Epithelial cell of proximal tubule (primary cell): ENCODE measurements around the gene AOPEP. TPM values are rescaled to one million over a fixed set of nuclear protein-coding genes. Genes with fewer than 3 reads are reported as not detected.
A peak's percentile ranks its signal among the peaks of the same experiment; 100 is the strongest.

ENCODE experiments used
- DNase-seq: peaks from one replicate; pipeline ENCODE4 v3.0.0-alpha.2; 2011; ENCODE audit warnings: low read depth
- H3K4me3 ChIP-seq: 2 replicates; pipeline ENCODE4 v1.5.1; 2011; ENCODE audit warnings: low read depth, mild to moderate bottlenecking, low read length
- total RNA-seq: library from RNA; depleted of rRNA; stranded (reverse); fragments of >200 nt; gene quantifications from 2 replicates; pipeline ENCODE4 v1.2.3, GENCODE V29; 2015
- TF ChIP-seq, protein P1 (sequence below): conservative IDR thresholded peaks from 2 replicates; pipeline ENCODE4 v1.5.1; 2012; ENCODE audit warnings: low read depth, mild to moderate bottlenecking, low read length

The AOPEP gene
- total RNA-seq, 1 donor from 2014 or later, result 27.0 TPM

- TF ChIP-seq, protein P1, sequence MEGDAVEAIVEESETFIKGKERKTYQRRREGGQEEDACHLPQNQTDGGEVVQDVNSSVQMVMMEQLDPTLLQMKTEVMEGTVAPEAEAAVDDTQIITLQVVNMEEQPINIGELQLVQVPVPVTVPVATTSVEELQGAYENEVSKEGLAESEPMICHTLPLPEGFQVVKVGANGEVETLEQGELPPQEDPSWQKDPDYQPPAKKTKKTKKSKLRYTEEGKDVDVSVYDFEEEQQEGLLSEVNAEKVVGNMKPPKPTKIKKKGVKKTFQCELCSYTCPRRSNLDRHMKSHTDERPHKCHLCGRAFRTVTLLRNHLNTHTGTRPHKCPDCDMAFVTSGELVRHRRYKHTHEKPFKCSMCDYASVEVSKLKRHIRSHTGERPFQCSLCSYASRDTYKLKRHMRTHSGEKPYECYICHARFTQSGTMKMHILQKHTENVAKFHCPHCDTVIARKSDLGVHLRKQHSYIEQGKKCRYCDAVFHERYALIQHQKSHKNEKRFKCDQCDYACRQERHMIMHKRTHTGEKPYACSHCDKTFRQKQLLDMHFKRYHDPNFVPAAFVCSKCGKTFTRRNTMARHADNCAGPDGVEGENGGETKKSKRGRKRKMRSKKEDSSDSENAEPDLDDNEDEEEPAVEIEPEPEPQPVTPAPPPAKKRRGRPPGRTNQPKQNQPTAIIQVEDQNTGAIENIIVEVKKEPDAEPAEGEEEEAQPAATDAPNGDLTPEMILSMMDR, result no peak
- no peak for DNase-seq
- no peak overlapping the region for H3K4me3 ChIP-seq
Measured at GRCh38 chr9:94865582-94866452, 139.3 kb downstream of the AOPEP start.

GRCh38 chr9:94866770-94867169, 140.3 kb downstream of the AOPEP start:
- no peak for DNase-seq
- H3K4me3 ChIP-seq, result no peak overlapping the region
- TF ChIP-seq, protein P1, result no peak

GRCh38 chr9:94867281-94867841, 140.9 kb downstream of the AOPEP start:
- TF ChIP-seq, protein P1, result no peak
- no peak overlapping the region for H3K4me3 ChIP-seq
- peak; percentile 83 for DNase-seq

- no peak overlapping the region for H3K4me3 ChIP-seq
- TF ChIP-seq, protein P1, result no peak
- peak; percentile 89 for DNase-seq
Measured at GRCh38 chr9:94867842-94868312, 141.4 kb downstream of the AOPEP start.

DNA sequence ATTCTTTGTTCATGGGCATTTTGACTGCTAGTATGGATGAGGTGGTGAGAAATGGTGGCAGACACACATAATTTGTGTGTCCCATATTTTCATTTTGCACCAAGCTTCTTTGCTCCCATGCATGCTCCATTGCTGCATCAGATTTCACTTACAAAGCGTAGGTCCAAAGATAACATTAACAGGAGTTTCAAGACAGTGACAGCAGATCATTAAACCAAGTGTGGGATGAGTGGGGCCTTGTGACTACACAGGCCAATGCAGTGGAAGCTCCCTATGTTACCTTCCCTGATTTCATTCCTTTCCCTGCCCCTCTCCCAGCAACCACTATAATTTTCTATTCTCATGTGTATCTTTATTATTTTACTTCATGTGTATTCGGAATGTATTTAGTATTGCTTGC, 142.0 kb downstream of the AOPEP start:
- H3K4me3 ChIP-seq, result no peak overlapping the region
- TF ChIP-seq, protein P1, result no peak
- DNase-seq, result no peak

GRCh38 chr9:94869415-94869843, 142.9 kb downstream of the AOPEP start:
- no peak for DNase-seq
- TF ChIP-seq, protein P1, result no peak
- no peak overlapping the region for H3K4me3 ChIP-seq
